ENCODE results near the gene LSM2.
"Not testable (repeated sequence)": the region's sequence is repeated elsewhere in the genome, so short reads cannot be mapped to it uniquely, and the experiment has no call there.

The LSM2 gene

GRCh38 chr6:31799781-31800180 is 7.0 kb downstream of the LSM2 start:
- Histone ChIP-seq H3K9me3 (ENCODE audit: control insufficient read depth in 5 of 5, low read length in 5 of 5) (no peaks in the 10 kb centered on the region), H3K9ac (ENCODE audit: low read length in 5 of 5) (no peak overlapping the region), H3K27me3 (ENCODE audit: control insufficient read depth in 5 of 5, insufficient read depth in 4 of 5, low read length in 5 of 5) (no peaks in the 10 kb centered on the region), H3K27ac (ENCODE audit: low read depth, low read length) (no peak overlapping the region), H3K36me3 (ENCODE audit: control insufficient read depth in 5 of 5, insufficient read depth in 5 of 5, low read length in 5 of 5) (peaks cover 0 to 15% (median 3%) of the 10 kb centered on the region in 5 donors), H3K4me1 (ENCODE audit: control insufficient read depth in 5 of 5, insufficient read depth in 5 of 5, low read length in 5 of 5) (peaks cover 0 to 16% (median 12%) of the 10 kb centered on the region in 5 donors), H3K4me3 (ENCODE audit: low read depth in 1 of 5, low read length in 5 of 5) (no peak overlapping the region)

DNA sequence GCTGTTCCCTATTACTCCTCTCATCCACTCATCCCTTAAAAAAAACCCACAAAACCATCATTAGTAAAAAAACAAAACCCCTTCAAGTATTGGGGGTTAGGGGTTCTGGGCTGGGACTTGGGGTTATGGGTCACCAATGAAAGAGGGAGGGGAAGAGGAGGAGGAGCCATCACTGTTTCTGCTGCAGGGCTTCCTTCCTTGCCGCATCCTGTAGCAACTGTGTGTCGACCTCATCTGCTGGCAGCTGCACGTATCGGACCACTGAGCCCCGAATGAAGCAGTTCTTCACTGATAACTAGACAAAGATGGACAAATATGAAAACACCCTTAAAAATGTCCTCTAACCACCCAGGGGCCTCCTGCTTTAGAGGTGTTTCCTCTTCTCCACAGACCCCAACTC is 9.2 kb downstream of the LSM2 start:
- H3K36me3 ChIP-seq (ENCODE audit: control insufficient read depth in 5 of 5, insufficient read depth in 5 of 5, low read length in 5 of 5) = peaks cover 2 to 16% (median 3%) of the 10 kb centered on the region in 5 donors
- H3K27ac ChIP-seq (ENCODE audit: low read depth, low read length) = peak overlapping the region; percentile 5
- peaks cover 0 to 26% (median 20%) of the 10 kb centered on the region in 5 donors for H3K4me1 ChIP-seq (ENCODE audit: control insufficient read depth in 5 of 5, insufficient read depth in 5 of 5, low read length in 5 of 5)
- H3K4me3 ChIP-seq (ENCODE audit: low read depth in 1 of 5, low read length in 5 of 5) = no peak overlapping the region
- H3K9ac ChIP-seq (ENCODE audit: low read length in 5 of 5) = no peak overlapping the region
- H3K27me3 ChIP-seq (ENCODE audit: control insufficient read depth in 5 of 5, insufficient read depth in 4 of 5, low read length in 5 of 5) = no peaks in the 10 kb centered on the region
- no peaks in the 10 kb centered on the region for H3K9me3 ChIP-seq (ENCODE audit: control insufficient read depth in 5 of 5, low read length in 5 of 5)

DNA sequence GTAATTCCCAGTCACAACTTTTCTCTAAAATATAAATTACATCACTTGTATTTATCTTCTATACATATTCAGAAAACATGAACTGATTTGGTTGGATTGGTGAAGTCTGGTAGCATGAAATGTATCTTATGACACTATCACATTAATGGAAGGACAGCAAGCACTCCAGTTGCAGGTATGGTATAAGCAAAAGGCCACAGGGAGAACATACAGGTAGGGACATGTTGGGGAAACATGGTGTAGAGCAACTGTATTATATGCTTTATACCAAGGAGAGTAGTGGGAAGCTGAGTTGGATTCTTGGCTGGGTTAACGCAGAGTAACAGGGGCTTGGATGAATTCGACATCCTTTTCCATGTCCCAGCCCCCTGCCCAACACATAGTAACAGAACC is 9.8 kb downstream of the LSM2 start:
- peak overlapping the region; percentile 5 for H3K27ac ChIP-seq (ENCODE audit: low read depth, low read length)
- H3K9ac ChIP-seq (ENCODE audit: low read length in 5 of 5) = no peak overlapping the region
- H3K27me3 ChIP-seq (ENCODE audit: control insufficient read depth in 5 of 5, insufficient read depth in 4 of 5, low read length in 5 of 5) = no peaks in the 10 kb centered on the region
- no peaks in the 10 kb centered on the region for H3K9me3 ChIP-seq (ENCODE audit: control insufficient read depth in 5 of 5, low read length in 5 of 5)
- H3K4me3 ChIP-seq (ENCODE audit: low read depth in 1 of 5, low read length in 5 of 5) = no peak overlapping the region
- peaks cover 3 to 21% (median 8%) of the 10 kb centered on the region in 5 donors for H3K36me3 ChIP-seq (ENCODE audit: control insufficient read depth in 5 of 5, insufficient read depth in 5 of 5, low read length in 5 of 5)
- H3K4me1 ChIP-seq (ENCODE audit: control insufficient read depth in 5 of 5, insufficient read depth in 5 of 5, low read length in 5 of 5) = peaks cover 0 to 26% (median 20%) of the 10 kb centered on the region in 5 donors

DNA sequence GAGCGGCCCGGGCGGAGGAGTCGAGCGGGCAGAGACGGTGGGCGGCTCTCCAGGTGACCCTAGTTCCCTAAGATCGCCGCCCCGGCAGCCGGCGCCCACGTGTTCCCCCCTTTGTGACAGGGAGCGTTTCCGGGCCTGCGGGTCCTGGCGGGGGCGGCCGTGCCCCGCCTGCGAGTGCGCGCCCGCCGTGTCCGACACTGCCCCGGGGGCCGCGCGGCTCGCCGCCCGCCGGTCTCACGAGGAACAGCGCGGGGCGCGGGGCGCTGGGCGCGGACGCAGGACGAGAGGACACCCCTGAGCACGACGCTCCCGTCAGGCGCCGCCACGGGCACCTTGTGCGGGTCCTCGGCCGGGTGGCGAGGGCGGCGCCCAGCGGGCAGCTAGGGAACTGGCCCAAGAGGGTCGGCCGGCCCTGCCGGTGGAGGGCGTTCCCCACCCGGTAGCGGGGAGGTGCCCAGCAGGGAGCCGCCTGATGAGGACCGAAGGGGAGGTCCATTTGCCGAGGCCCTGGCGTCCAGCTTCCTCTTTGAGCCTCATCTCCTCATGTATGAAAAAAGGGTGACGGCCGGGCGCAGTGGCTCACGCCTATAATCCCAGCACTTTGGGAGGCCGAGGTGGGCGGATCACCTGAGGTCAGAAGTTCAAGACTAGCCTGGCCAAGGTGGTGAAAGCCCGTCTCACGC is 11.0 kb downstream of the LSM2 start, which contains the start of gene VARS1:
Gene VARS1, minus strand, starts transcription at position 137 of the 683 bp plus-strand sequence. CDS start 535 bp downstream, outside the sequence.
- peaks cover 0 to 26% (median 20%) of the 10 kb centered on the region in 5 donors for H3K4me1 ChIP-seq (ENCODE audit: control insufficient read depth in 5 of 5, insufficient read depth in 5 of 5, low read length in 5 of 5)
- H3K4me3 ChIP-seq (ENCODE audit: low read depth in 1 of 5, low read length in 5 of 5) = peak within 1 kb of the TSS; percentile 83 to 91 (median 87)
- H3K9me3 ChIP-seq (ENCODE audit: control insufficient read depth in 5 of 5, low read length in 5 of 5) = no peaks in the 10 kb centered on the region
- H3K9ac ChIP-seq (ENCODE audit: low read length in 5 of 5) = peak within 1 kb of the TSS; percentile 93 to 99 (median 96)
- H3K27me3 ChIP-seq (ENCODE audit: control insufficient read depth in 5 of 5, insufficient read depth in 4 of 5, low read length in 5 of 5) = no peaks in the 10 kb centered on the region
- H3K36me3 ChIP-seq (ENCODE audit: control insufficient read depth in 5 of 5, insufficient read depth in 5 of 5, low read length in 5 of 5) = peaks cover 3 to 22% (median 14%) of the 10 kb centered on the region in 5 donors
- H3K27ac ChIP-seq (ENCODE audit: low read depth, low read length) = peak within 1 kb of the TSS; percentile 87

DNA sequence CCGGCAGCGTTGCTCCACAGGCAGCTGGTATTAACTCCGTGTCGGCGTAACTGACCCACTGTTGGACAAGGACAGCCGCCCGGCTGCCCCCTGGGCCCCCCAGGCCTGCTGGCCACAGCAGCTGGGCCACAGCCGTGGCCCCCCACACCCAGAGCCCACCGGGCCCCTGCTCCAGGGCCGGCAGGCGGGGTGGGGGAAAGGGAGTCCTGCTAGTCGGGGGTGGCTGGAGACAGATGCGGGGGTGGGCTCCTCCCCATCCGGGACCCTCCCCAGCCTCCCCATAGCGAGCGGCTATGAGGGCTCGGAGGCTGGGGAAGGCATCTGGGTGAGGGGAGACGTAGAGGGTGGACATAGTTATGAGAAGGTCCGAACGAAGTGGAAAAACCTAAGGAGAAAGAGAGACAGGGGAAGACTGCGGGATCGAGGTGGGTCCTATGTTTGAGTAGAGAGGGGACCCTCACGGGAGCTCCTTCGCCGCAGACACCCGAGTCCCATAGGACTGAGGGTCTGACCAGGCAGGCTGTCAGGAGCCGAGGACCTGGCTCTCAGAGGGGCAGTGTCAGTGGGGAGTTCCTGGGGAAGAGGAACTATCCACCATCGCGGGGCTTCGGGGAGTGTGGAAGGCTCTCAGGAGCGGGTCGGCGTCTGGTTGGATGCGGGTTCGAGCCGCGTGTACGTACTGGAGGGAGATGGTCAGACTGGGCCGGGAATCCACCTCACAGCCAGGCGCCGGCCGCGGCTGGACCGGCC is 11.7 kb downstream of the LSM2 start:
- Histone ChIP-seq H3K4me3 (ENCODE audit: low read depth in 1 of 5, low read length in 5 of 5) (peak overlapping the region; percentile 83 to 91 (median 87)), H3K27ac (ENCODE audit: low read depth, low read length) (peak overlapping the region; percentile 87), H3K9me3 (ENCODE audit: control insufficient read depth in 5 of 5, low read length in 5 of 5) (no peaks in the 10 kb centered on the region), H3K27me3 (ENCODE audit: control insufficient read depth in 5 of 5, insufficient read depth in 4 of 5, low read length in 5 of 5) (no peaks in the 10 kb centered on the region), H3K36me3 (ENCODE audit: control insufficient read depth in 5 of 5, insufficient read depth in 5 of 5, low read length in 5 of 5) (peaks cover 3 to 26% (median 16%) of the 10 kb centered on the region in 5 donors), H3K4me1 (ENCODE audit: control insufficient read depth in 5 of 5, insufficient read depth in 5 of 5, low read length in 5 of 5) (peaks cover 0 to 26% (median 20%) of the 10 kb centered on the region in 5 donors), H3K9ac (ENCODE audit: low read length in 5 of 5) (peak overlapping the region; percentile 93 to 99 (median 96))

- H3K9me3 ChIP-seq (ENCODE audit: control insufficient read depth in 5 of 5, low read length in 5 of 5) = no peaks in the 10 kb centered on the region
- H3K9ac ChIP-seq (ENCODE audit: low read length in 5 of 5) = peak overlapping the region; percentile 93 to 99 (median 96)
- no peaks in the 10 kb centered on the region for H3K27me3 ChIP-seq (ENCODE audit: control insufficient read depth in 5 of 5, insufficient read depth in 4 of 5, low read length in 5 of 5)
- H3K27ac ChIP-seq (ENCODE audit: low read depth, low read length) = peak overlapping the region; percentile 87
- peaks cover 3 to 26% (median 19%) of the 10 kb centered on the region in 5 donors for H3K36me3 ChIP-seq (ENCODE audit: control insufficient read depth in 5 of 5, insufficient read depth in 5 of 5, low read length in 5 of 5)
- peaks cover 0 to 26% (median 20%) of the 10 kb centered on the region in 5 donors for H3K4me1 ChIP-seq (ENCODE audit: control insufficient read depth in 5 of 5, insufficient read depth in 5 of 5, low read length in 5 of 5)
- H3K4me3 ChIP-seq (ENCODE audit: low read depth in 1 of 5, low read length in 5 of 5) = peak overlapping the region; percentile 35 to 91 (median 83)
Measured at GRCh38 chr6:31794294-31794865, 12.4 kb downstream of the LSM2 start.

DNA sequence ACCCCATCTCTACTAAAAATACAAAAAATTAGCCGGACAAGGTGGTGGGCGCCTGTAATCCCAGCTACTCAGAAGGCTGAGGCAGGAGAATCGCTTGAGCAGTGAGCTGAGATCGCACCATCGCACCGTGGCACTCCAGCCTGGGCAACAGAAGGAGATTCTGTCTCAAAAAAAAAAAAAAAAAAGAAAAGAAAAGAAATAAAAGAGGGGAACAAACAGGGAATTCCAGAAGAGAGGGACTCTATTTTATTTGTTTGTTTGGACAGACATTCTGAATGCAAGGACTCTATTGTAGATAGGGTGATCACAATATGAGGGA is 12.9 kb downstream of the LSM2 start:
- not testable (repeated sequence) for H3K9me3 ChIP-seq (ENCODE audit: control insufficient read depth in 5 of 5, low read length in 5 of 5); H3K27ac ChIP-seq (ENCODE audit: low read depth, low read length); H3K27me3 ChIP-seq (ENCODE audit: control insufficient read depth in 5 of 5, insufficient read depth in 4 of 5, low read length in 5 of 5)
- H3K9ac ChIP-seq (ENCODE audit: low read length in 5 of 5) = peak overlapping the region in 1 of 5 donors; percentile 98
- H3K4me3 ChIP-seq (ENCODE audit: low read depth in 1 of 5, low read length in 5 of 5) = peak overlapping the region in 1 of 5 donors; percentile 83
- peaks cover 0 to 26% (median 20%) of the 10 kb centered on the region in 5 donors for H3K4me1 ChIP-seq (ENCODE audit: control insufficient read depth in 5 of 5, insufficient read depth in 5 of 5, low read length in 5 of 5)
- H3K36me3 ChIP-seq (ENCODE audit: control insufficient read depth in 5 of 5, insufficient read depth in 5 of 5, low read length in 5 of 5) = peaks cover 3 to 26% (median 21%) of the 10 kb centered on the region in 5 donors

DNA sequence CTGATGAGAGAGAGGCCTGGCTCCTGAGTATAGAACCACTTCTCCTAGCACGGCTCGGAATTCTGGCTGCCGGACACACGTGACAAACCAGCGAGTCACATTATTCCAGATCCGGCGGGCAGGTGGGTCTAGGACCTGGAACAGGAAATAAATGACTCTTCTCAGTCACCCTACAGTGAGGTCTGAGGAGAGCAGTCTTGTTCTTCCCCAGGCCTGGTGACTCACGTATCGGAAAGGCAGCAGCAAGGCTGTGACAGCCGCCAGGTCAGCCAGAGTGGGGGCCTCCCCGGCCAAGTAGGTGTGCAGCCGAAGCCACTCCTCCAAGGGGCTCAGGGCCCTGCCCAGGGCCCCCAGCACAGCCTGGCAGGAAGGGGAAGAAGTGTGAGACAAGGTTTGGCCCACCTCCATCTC is 14.0 kb downstream of the LSM2 start:
- H3K9ac ChIP-seq (ENCODE audit: low read length in 5 of 5) = no peak overlapping the region
- H3K36me3 ChIP-seq (ENCODE audit: control insufficient read depth in 5 of 5, insufficient read depth in 5 of 5, low read length in 5 of 5) = peaks cover 3 to 26% (median 21%) of the 10 kb centered on the region in 5 donors
- no peaks in the 10 kb centered on the region for H3K9me3 ChIP-seq (ENCODE audit: control insufficient read depth in 5 of 5, low read length in 5 of 5)
- H3K4me1 ChIP-seq (ENCODE audit: control insufficient read depth in 5 of 5, insufficient read depth in 5 of 5, low read length in 5 of 5) = peaks cover 0 to 24% (median 20%) of the 10 kb centered on the region in 5 donors
- H3K27ac ChIP-seq (ENCODE audit: low read depth, low read length) = no peak overlapping the region
- no peak overlapping the region for H3K4me3 ChIP-seq (ENCODE audit: low read depth in 1 of 5, low read length in 5 of 5)
- H3K27me3 ChIP-seq (ENCODE audit: control insufficient read depth in 5 of 5, insufficient read depth in 4 of 5, low read length in 5 of 5) = no peaks in the 10 kb centered on the region

DNA sequence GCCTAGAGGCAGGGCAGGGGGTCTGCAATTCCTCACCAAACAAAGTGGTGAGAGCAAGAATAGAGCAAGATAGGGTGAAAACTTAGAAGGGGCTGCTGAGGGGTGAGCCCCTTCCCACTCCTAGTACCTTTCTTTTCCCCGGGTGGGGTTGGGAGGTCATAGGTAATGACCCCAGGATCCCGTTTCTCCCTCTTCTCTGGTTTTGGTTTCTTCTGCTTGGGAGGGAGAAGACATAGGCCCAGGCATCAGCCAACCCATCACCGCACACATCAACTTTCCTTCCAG is 14.7 kb downstream of the LSM2 start:
- Histone ChIP-seq H3K27ac (ENCODE audit: low read depth, low read length) (no peak overlapping the region), H3K4me3 (ENCODE audit: low read depth in 1 of 5, low read length in 5 of 5) (no peak overlapping the region), H3K4me1 (ENCODE audit: control insufficient read depth in 5 of 5, insufficient read depth in 5 of 5, low read length in 5 of 5) (peaks cover 0 to 22% (median 18%) of the 10 kb centered on the region in 5 donors), H3K36me3 (ENCODE audit: control insufficient read depth in 5 of 5, insufficient read depth in 5 of 5, low read length in 5 of 5) (peaks cover 2 to 25% (median 21%) of the 10 kb centered on the region in 5 donors), H3K9ac (ENCODE audit: low read length in 5 of 5) (no peak overlapping the region), H3K9me3 (ENCODE audit: control insufficient read depth in 5 of 5, low read length in 5 of 5) (no peaks in the 10 kb centered on the region), H3K27me3 (ENCODE audit: control insufficient read depth in 5 of 5, insufficient read depth in 4 of 5, low read length in 5 of 5) (no peaks in the 10 kb centered on the region)
